Right ventricle myocardium inferior (tissue), 1 donor: ENCODE data around the gene TENM4. TPM values are rescaled to one million over a fixed set of nuclear protein-coding genes. Genes with fewer than 3 reads are reported as not detected.
"Not testable (repeated sequence)": the region's sequence is repeated elsewhere in the genome, so short reads cannot be mapped to it uniquely, and the experiment has no call there.

Experiments
- ATAC-seq: fragments of 200-7000 bp; cut with Tn5 transposase; one replicate; pipeline ENCODE4 v1.9.1; 2020; ENCODE audit warnings: mild to moderate bottlenecking, moderate library complexity
- DNase-seq: peaks from one replicate; pipeline ENCODE4 v3.0.0; 2021; ENCODE audit errors: missing footprints
- intact Hi-C: fragments of 100-400 bp; cut with DNase I; formaldehyde crosslinking; loops from one replicate; pipeline ENCODE4 v1.11.0; 2022
- total RNA-seq: library from RNA; stranded (reverse); fragmentation: NEBNext Ultra II Directional; extraction: Animal tissue kit (Norgen Biotek cat#: 25700); gene quantifications from one replicate; pipeline ENCODE4 v1.2.1, GENCODE V29; 2021
- donor health status: DM: no; HTN: yes; CAD: no; lungs with severe emphysema.

Gene TENM4
- total RNA-seq, 1 donor from 2014 or later = 0.35 TPM

DNA sequence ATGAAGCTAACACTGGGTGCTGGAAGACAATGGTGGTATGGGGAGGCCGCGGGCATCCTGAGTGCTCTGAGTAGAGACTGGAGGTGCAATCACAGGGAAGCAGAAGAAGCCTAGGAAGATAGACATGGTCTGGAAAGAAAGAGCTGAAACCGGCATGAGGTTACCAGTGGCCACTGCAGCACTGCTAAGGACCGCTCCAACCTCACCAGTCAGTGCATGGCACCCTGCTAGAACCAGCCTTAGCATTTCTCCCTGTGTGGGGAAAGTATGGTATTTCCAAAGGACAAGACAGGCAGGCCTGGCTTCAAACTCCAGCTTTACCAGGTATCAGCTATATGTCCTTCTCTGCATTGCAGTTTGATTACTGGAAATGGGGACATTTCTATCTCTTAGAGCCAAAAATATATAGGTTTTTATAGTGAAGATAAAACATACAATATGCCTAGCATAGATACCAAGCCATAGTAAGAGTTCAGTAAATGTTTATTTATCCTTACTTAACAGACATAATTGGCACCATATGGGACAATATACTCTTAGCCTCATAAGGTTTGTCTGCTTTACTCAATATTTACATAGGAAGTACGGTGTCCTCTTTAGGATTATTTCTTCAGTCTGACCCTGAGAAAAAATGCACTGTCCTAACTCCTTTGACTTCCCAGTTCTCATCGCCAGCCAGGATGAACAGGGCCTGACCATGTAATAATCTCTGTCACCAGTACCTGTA is 231.1 kb downstream of the TENM4 start:
- intact Hi-C loops = no loop called here
- no peak for DNase-seq
- ATAC-seq = no peak

DNA sequence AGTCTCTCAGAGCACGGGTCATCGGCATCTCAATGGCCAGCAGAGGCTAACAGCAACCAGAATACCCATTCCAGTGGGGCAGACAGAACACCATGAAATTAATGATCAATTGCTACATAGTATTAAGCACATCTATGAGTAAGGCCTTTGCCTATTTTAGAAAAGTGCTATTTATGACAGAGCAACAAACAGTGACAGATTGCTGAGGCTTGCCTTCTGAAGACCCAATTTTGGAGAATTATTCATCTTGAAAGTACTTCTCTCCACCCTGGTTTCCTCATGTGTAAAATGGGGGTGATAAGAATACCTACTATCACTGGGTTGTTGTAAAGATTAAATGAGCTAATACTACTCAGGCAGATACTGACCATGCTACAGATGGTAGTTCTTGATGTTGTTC is 232.7 kb downstream of the TENM4 start:
- intact Hi-C loops = no loop called here

DNA sequence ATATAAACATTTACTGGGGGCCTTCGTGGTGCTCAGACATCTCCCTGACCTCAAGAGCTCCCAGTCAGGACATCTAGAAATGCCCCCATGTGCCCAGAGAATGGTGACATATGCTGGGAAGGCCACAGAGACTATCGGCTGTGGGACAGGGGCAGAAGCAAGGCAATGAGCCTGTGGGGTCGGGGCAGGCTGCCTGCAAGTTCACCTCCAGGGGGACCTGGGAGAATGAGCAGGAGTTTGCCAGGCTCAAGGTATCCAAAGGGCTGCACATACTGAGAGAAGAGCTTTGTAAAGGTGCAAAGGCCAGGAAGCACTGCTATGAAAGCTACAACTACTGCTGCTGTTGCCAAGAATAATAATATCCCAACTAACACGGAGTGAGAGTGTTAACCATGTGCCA is 233.9 kb downstream of the TENM4 start:
- ATAC-seq = no peak
- DNase-seq = no peak
- intact Hi-C loops = no loop called here

More for the DNA sequence above, 232.7 kb downstream of the TENM4 start:
- ATAC-seq (no peak), DNase-seq (no peak)

DNA sequence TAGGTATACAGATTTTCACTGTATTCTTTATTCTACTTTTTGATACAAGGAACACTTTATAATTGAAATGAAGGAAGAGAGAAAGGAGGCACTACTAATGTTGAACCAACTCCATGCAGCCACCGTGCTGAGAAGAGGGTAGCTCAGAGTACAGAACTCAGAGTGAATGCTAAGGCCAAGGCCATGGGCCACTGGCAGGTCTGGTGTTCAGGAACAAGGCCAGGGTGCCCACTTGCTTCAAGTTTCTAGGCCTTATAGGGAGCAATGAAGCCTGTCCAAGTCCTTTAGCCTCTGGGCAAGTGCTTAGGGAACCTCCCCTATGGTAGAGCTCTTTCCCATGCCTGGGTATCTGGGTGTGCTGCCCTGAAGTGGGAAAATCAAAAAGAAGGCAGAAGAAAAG is 235.0 kb downstream of the TENM4 start:
- intact Hi-C loops = no loop called here
- DNase-seq (no peak), ATAC-seq (no peak)

DNA sequence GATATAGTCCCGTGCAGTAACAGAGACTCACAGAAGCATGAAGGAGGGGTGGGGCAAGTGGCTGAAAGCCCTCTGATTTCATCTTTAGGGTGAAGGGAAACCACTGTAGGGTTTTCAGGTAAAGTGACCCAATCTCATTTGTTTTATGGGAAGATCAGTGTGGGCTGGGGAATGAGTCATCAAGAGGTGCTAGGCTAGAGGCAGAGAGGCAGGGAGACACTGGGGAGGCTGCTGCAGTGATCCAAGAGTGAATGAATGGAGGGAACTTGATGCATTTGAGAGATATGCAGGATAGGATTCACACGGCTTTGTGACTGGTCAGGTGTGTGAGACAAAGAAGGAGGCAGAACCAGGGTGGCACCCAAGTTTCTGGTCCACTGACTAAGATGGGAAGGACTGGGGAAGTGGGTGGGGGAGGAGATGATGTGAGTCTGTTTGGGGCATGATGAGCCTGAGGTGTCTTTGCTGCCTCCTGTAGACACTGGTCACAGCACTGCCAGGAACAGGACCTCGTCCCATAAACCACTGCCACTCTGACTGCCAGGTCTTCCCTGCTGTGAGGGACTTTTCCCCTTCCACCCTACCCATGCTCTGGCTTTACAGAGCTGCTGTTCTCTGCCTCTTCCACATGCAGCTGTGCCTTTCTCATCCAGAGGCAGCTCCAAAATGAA is 239.0 kb downstream of the TENM4 start:
- intact Hi-C loops = no loop called here

DNA sequence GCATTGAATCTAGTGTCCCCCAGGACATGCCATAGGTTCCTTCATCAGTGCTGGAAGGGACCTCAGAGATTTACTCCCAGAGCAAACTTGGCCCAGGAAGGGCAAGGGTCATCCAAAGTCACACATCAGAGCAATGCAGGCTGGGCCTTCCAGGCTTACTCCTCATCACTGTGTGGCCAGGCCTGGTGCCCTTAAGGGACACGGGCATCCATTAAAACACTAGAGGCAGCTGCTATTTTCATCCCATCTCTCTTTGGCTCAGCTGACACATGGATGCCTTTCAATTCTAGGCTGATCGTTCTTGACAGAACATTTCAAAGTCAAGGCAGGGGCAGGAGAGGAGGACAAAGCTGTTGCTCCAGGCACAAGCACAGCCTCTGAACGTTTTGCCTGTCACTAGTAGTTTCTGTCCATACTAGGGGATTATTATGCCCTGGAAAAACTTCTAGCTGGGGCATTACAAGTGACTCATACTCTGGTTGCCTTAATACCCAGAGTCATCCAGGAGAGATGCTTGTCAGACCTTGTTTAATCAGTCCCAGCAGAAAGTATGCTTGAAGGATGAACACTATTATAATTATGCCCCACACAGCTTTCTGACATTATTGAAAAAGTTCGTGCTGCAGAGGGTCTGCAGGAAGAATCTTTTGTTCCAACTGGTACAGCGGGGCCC is 240.3 kb downstream of the TENM4 start:
- intact Hi-C loops = no loop called here
- no peak for DNase-seq
- peak; percentile 17 for ATAC-seq

More for the DNA sequence above, 239.0 kb downstream of the TENM4 start:
- DNase-seq (no peak), ATAC-seq (no peak)

DNA sequence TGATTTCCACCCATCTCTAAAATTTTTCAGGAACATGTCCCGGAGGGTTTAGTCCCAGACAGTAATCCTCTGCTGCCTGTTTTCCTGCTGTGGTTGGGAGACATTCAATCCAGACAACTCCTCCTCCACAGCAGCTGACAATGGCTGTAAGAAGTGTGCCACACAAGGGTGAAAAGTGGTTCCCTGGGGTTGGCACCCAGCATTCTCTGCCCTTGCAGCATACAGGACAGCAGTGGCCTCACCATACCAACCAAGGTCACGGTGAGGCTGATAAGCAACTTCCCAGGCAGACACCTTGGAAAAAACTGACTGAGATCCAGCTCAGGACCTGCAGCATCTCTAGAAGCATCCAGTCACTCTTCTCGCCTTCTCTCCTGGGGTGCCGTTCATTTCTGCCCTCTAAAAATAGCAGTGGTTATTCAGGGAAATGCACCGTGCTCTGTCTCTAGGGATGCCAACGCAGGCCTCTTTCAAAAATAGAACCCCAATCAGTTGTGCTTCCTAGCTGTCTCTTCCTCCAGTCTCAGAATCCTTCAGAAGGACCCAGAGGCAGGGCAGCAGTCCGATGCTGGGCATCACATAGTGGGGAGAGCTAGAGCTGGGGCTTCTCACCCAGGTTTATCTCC is 241.0 kb downstream of the TENM4 start:
- peak; percentile 75 for ATAC-seq
- intact Hi-C loops = no loop called here
- DNase-seq = no peak

DNA sequence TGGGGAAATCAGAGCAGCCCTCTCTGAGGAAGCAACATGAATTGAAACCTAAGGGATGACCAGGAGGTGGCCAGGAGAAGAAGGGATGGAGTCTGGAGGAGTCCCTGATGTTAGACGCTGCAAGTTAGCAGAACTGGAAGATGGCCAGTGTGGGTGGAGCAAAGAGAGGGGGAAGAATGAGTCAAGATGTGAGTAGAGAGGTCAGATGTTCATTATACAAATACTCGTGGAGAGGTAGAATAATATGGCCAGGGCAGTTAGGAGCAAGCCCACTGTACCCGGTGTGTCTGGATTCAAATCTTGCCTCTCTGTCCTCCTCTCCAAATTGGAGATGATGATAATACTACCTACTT is 242.0 kb downstream of the TENM4 start:
- intact Hi-C loops = no loop called here
- DNase-seq = no peak
- no peak for ATAC-seq

DNA sequence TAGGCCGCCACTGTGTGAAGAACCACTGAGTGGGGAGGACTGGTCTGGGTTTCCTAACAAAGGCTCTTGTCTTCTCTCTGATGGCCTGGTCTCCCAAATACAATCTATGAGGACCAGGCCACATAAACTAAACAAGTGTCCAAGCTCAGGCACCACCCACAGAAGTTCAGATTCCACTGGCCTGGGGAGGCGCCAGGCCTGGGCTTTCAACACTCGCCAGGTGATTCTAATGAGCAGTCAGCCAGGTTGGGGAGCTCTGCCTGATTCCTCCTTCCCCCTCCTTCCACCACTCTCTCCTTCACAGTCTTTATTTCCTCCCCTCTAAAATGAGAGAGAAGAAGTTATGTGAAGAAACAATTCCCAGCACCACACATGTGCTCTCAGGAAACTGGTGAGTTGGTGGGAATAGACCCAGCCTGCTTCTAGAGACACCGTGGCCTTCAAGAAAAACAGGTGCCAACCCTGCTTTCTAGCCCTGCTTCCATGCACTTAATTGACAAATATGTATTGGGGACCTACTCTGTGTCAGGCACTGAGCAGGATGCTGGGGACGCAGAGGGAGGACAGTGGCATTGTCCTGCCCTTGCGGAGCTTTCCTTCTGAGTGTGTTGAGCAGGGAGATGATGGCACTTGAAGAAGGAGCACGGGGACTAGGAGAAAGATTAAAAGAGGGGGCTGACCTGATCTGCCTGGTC is 242.5 kb downstream of the TENM4 start:
- no peak for DNase-seq
- no peak for ATAC-seq
- intact Hi-C loops = no loop called here

DNA sequence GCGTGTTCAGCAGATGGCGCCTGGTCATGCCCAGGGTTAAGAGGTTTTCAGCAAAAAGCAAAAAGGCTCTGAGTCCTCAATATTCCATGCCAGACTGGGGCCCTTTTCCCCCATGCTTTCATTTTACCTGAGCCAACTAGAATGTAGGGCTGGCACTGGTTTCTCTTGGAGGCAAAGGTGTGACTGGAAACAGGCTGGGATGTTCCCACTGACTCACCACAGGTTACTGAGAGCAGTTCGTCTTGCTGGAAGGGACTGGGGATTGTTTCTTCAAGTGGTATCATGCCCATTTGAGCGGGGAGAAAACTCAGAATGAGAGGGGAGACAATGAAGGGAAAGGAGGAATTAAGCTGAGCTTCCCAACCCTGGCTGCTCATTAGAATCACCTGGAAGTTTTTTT is 243.9 kb downstream of the TENM4 start:
- ATAC-seq (no peak), DNase-seq (no peak)
- intact Hi-C loops = no loop called here

DNA sequence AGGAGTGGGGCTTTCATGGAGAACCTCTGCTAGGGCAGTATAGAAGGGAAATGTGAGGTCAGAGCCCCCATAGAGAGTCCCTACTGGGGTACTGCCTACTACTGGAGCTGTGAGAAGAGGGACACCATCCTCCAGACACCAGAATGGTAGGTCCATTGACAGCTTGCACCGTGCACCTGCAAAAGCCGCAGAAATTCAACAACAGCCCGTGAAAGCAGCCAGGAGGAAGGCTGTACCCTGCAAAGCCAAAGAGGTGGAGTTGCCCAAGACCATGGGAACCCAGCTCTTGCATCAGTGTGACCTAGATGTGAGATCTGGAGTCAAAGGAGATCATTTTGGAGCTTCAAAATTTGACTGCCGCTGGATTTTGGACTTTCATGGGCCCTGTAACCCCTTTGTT is 245.6 kb downstream of the TENM4 start:
- intact Hi-C loops = no loop called here
- DNase-seq (no peak), ATAC-seq (no peak)

DNA sequence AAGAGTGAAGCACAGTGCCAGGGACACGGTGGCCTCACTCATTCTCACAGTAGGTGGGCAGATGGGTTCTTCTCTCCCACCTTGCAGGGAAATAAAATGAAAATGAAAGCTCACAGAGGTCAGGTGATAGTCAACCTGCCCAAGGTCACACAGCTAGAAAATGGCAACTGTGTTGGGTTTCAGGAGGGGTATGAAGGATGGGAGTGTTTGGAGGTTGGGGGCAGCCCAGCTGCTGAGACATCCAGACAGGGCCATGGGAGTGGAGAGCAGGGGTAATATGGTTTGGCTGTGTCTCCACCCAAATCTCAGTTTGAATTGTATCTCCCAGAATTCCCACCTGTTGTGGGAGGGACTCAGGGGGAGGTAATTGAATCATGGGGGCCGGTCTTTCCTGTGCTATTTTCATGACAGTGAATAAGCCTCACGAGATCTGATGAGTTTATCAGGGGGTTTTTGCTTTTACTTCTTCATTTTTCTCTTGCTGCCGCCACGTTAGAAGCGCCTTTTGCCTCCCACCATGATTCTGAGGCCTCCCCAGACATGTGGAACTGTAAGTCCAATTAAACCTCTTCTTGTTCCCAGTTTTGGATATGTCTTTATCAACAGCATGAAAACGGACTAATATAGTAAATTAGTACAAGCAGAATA is 247.0 kb downstream of the TENM4 start:
- ATAC-seq = no peak

DNA sequence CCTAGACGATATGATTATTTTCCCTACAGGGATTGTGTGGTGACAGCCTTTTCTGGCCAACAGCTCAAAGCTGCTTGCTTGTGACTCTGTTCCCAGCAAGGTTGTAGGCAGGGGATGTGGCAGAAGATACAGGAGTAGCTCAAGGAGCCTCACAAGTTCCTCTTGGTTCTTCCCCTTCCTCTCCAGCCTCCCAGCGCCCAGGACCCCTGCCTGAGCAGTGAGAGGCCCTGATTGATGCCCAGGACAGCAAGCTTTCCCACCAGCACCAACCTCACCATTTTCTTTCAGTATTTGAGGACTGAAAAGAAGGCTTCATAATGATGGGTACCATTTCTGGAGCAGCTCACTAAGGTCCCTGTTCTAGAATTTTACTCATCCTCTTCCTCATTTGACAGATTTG is 248.0 kb downstream of the TENM4 start:
- intact Hi-C loops = no loop called here
- ATAC-seq (no peak), DNase-seq (no peak)

More for the DNA sequence above, 247.0 kb downstream of the TENM4 start:
- intact Hi-C loops = no loop called here
- no peak for DNase-seq

DNA sequence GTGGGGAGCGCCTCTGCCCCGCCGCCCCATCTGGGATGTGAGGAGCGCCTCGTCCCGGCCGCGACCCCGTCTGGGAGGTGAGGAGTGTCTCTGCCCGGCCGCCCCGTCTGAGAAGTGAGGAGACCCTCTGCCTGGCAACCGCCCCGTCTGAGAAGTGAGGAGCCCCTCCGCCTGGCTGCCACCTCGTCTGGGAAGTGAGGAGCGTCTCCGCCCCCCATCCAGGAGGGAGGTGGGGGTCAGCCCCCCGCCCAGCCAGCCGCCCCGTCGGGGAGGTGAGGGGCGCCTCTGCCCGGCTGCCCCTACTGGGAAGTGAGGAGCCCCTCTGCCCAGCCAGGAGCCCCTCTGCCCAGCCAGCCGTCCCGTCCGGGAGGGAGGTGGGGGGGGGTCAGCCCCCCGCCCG is 249.1 kb downstream of the TENM4 start:
- ATAC-seq, DNase-seq, intact Hi-C loops: not testable (repeated sequence)

DNA sequence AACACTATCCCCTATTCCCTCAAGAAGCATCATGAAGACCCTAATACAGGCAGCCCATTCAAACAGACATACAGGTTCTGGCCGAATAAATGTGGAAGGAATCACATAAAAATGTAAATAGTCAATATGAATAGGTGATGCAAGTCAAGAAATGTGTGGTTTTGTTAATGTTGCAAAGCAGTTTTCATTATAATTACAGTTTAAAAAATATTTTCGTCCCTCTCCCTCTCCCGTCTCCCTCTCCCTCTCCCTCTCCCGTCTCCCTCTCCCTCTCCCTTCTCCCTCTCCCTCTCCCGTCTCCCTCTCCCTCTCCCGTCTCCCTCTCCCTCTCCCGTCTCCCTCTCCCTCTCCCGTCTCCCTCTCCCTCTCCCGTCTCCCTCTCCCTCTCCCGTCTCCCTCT is 250.3 kb downstream of the TENM4 start:
- intact Hi-C loops, ATAC-seq: not testable (repeated sequence)

DNA sequence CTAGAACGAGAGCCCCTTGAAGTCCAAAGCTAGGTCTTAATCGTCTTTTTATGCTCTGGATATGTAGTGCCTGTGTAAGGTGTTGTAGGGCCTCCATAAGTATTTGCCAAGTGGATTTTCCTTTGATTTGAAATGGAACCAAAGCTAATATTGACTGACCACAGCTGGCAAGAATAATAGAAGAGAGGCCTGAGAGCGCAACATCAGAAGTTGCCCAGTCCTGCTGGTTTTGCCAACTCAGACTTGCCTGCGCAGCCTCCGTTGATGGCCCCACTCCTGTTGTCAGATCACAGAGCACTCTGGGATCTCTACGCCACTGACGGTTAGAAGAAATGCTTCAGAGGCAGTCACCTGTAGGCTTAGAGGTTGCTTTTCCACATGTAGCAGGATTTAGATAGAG is 251.2 kb downstream of the TENM4 start:
- intact Hi-C loops = no loop called here
- DNase-seq (no peak), ATAC-seq (no peak)

More for the DNA sequence above, 250.3 kb downstream of the TENM4 start:
- not testable (repeated sequence) for DNase-seq

DNA sequence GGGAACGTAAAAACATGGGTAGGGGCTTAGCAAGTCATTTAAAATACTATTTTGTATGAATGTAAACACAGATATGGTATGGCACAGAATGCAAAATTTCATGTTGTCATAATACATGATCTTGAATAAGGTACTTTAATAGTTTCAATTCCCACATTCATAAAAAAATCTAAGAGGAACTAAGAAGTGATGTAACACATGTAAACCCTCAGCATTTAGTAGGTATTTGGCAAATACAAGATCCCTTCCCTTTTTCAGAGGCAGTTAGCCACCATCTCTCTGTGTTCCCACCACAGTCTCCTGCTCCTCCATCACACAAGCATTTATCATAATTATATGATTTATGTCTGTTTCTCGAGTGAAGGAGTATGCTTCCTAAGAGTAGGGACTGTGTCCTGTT is 251.8 kb downstream of the TENM4 start:
- DNase-seq = no peak
- ATAC-seq = no peak
- intact Hi-C loops = no loop called here

DNA sequence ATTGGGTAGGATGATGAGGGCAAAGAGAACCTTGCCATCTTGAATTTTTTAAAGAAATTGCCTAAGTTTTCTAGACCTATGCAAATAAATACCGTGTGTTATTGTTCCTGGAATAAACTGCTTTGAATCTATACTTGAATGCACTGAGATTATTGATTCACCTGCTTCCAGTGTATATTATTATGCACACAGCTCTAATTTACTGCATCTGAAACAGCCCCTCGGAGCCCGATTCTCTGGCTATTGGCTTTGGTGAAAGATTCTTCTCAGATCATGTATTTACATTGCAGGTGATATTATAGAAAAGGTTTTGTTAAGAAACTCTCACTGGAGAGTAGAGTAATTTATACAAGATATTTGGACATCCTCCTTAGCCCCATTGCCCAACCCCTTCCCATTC is 254.2 kb downstream of the TENM4 start:
- DNase-seq = no peak
- intact Hi-C loops = no loop called here
- no peak for ATAC-seq

DNA sequence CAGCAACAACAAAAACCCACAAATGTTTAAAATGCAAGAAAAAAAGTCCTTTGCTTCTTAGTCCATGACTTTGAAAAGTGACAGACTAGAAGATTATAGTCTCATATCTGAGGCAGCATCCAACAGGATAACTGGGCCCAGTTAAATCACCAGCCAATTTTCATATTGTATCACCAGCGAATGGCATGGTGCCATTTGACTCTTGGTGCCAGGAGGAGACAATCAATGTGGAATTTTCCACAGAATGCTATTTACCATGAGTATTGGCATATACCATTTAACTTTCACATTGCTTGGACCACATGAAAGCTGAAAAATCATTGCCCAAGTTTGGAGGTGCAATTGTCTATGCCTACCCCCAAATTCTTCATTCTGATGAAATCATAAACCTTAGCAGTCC is 255.5 kb downstream of the TENM4 start:
- no peak for DNase-seq
- ATAC-seq = no peak
- intact Hi-C loops = no loop called here
